HCT116 (cell line): Measurements from ENCODE around the gene AUTS2. TPM values are rescaled to one million over a fixed set of nuclear protein-coding genes. Genes with fewer than 3 reads are reported as not detected.

ENCODE experiments used
- ATAC-seq: fragments of 200-7000 bp; cut with Tn5 transposase; 2 replicates; pipeline ENCODE4 v1.9.1; 2020; ENCODE audit warnings: mild to moderate bottlenecking, moderate library complexity
- BruUV-seq: library from RNA; stranded (reverse); fragments of 400-500 nt; replicated peaks from 2 replicates; lab custom pipeline; 2021; lab: Mats Ljungman, UMichigan
- CTCF ChIA-PET: fragments of 300-600 bp; sonication (Branson Sonifier 250); formaldehyde crosslinking; loops from one replicate; lab custom pipeline; 2021; ENCODE audit warnings: antibody characterized with exemption; lab: Charles Lee
- POLR2A ChIA-PET: fragments of 300-600, 350-600 bp; sonication (Branson Sonifier 250); formaldehyde crosslinking; loops from one replicate; lab custom pipeline; 2021; ENCODE audit warnings: antibody characterized with exemption; lab: Charles Lee
- RAD21 ChIA-PET, 2 experiments: fragments of 300-600 bp; sonication (Branson Sonifier 250); formaldehyde crosslinking; loops; one replicate each; lab custom pipeline; 2023; ENCODE audit warnings: low total read pairs in 2 of 2; ENCODE audit not compliant: uncharacterized antibody in 2 of 2, unreplicated experiment in 2 of 2, low non-redundant PET in 1 of 2; lab: Charles Lee
- DNase-seq: peaks from one replicate; pipeline ENCODE4 v3.0.0-alpha.2; 2010; ENCODE audit warnings: low read depth, low spot score
- H2AFZ ChIP-seq: fragments of 200-600 bp; shearing (Covaris generic), sonication (generic); 2 replicates; pipeline ENCODE4 v1.6.1; 2017; ENCODE audit warnings: low read depth, mixed run types, mixed read lengths, antibody characterized with exemption, low read length; ENCODE audit not compliant: poor library complexity, severe bottlenecking
- H3K27ac ChIP-seq: 2 replicates; pipeline ENCODE4 v1.5.1; 2012; ENCODE audit warnings: low read depth, low read length
- H3K27me3 ChIP-seq: fragments of 200-600 bp; sonication (generic); 2 replicates; pipeline ENCODE4 v1.6.1; 2016; ENCODE audit warnings: mixed run types, low read length, mixed read lengths; ENCODE audit not compliant: insufficient read depth
- H3K36me3 ChIP-seq, 2 experiments: fragments of 200-500 bp in 1 of 2; fragments of 200-600 bp in 1 of 2; sonication (Bioruptor generic) in 1 of 2; sonication (generic) in 1 of 2; 2 replicates each; pipeline versions ENCODE4 v1.5.1 to v1.6.1; 2014 to 2016; ENCODE audit warnings: low read length in 2 of 2, inconsistent platforms in 1 of 2, mixed read lengths in 1 of 2, mixed run types in 1 of 2; ENCODE audit not compliant: insufficient read depth in 2 of 2, control insufficient read depth in 1 of 2
- H3K4me1 ChIP-seq, 2 experiments: fragments of 200-600 bp in 1 of 2; sonication (generic) in 1 of 2; 2 replicates each; pipeline versions ENCODE4 v1.5.1 to v1.6.1; 2012 to 2017; ENCODE audit warnings: low read length in 2 of 2, inconsistent platforms in 1 of 2, mild to moderate bottlenecking in 1 of 2, mixed read lengths in 1 of 2, mixed run types in 1 of 2, moderate library complexity in 1 of 2; ENCODE audit not compliant: insufficient read depth in 2 of 2, control insufficient read depth in 1 of 2
- H3K4me2 ChIP-seq: fragments of 200-600 bp; sonication (generic); 2 replicates; pipeline ENCODE4 v1.6.1; 2017; ENCODE audit warnings: mixed run types, low read length, mixed read lengths
- H3K4me3 ChIP-seq, 2 experiments: fragments of 200-600 bp in 1 of 2; sonication (generic) in 1 of 2; replicated peaks in 1 of 2; 2 replicates each; pipeline ENCODE4 v1.5.1; 2011 to 2016; ENCODE audit warnings: low read length in 2 of 2, control low read depth in 1 of 2, low read depth in 1 of 2, mild to moderate bottlenecking in 1 of 2, mixed read lengths in 1 of 2, mixed run types in 1 of 2
- H3K79me2 ChIP-seq: fragments of 200-600 bp; sonication (generic); 2 replicates; pipeline ENCODE4 v1.6.1; 2017; ENCODE audit warnings: mild to moderate bottlenecking, mixed run types, low read length, moderate library complexity, mixed read lengths; ENCODE audit not compliant: insufficient read depth
- H3K9ac ChIP-seq: fragments of 200-600 bp; sonication (generic); 2 replicates; pipeline ENCODE4 v1.6.1; 2016; ENCODE audit warnings: low read length, mixed read lengths
- H3K9me2 ChIP-seq: fragments of 200-600 bp; sonication (generic), shearing (Covaris generic); 2 replicates; pipeline ENCODE4 v1.6.1; 2017; ENCODE audit warnings: mixed run types, mild to moderate bottlenecking, moderate library complexity; ENCODE audit not compliant: insufficient read depth
- H3K9me3 ChIP-seq, 2 experiments: fragments of 200-500 bp in 1 of 2; fragments of 200-600 bp in 1 of 2; sonication (Bioruptor generic) in 1 of 2; sonication (generic) in 1 of 2; 2 replicates each; pipeline ENCODE4 v1.6.1; 2014 to 2017; ENCODE audit warnings: low read length in 2 of 2, mixed read lengths in 2 of 2, inconsistent platforms in 1 of 2, low read depth in 1 of 2, mild to moderate bottlenecking in 1 of 2, mixed run types in 1 of 2, moderate library complexity in 1 of 2; ENCODE audit not compliant: control insufficient read depth in 1 of 2, insufficient read depth in 1 of 2
- H4K20me1 ChIP-seq: fragments of 200-600 bp; sonication (generic), shearing (Covaris generic); 2 replicates; pipeline ENCODE4 v1.6.1; 2017; ENCODE audit warnings: mixed run types, mild to moderate bottlenecking, moderate library complexity; ENCODE audit not compliant: insufficient read depth
- ATF3 ChIP-seq: IDR thresholded peaks from 2 replicates; pipeline ENCODE4 v1.6.1; 2012
- CBX3 ChIP-seq: IDR thresholded peaks from 2 replicates; pipeline ENCODE4 v1.6.1; 2012; ENCODE audit warnings: low read depth
- CEBPB ChIP-seq: IDR thresholded peaks from 2 replicates; pipeline ENCODE4 v1.6.1; 2012; ENCODE audit warnings: low read depth
- EGR1 ChIP-seq: IDR thresholded peaks from 2 replicates; pipeline ENCODE4 v1.6.1; 2012; ENCODE audit warnings: low read depth
- FOSL1 ChIP-seq: IDR thresholded peaks from 2 replicates; pipeline ENCODE4 v1.6.1; 2012; ENCODE audit warnings: low read depth
- JUND ChIP-seq: IDR thresholded peaks from 2 replicates; pipeline ENCODE4 v1.6.1; 2012
- POLR2A ChIP-seq: IDR thresholded peaks from 2 replicates; pipeline ENCODE4 v1.7.0; 2011; ENCODE audit warnings: borderline replicate concordance; ENCODE audit not compliant: insufficient read depth, insufficient read length; ENCODE audit errors: extremely low read depth
- POLR2AphosphoS5 ChIP-seq: IDR thresholded peaks from 2 replicates; pipeline ENCODE4 v1.6.1; 2011; ENCODE audit warnings: mild to moderate bottlenecking, low read depth, low read length, moderate library complexity
- RAD21 ChIP-seq: IDR thresholded peaks from 2 replicates; pipeline ENCODE4 v1.6.1; 2012; ENCODE audit warnings: low read depth, mild to moderate bottlenecking
- SRF ChIP-seq: IDR thresholded peaks from 2 replicates; pipeline ENCODE4 v1.6.1; 2012; ENCODE audit warnings: low read depth
- ZFX ChIP-seq: fragments of 450-650 bp; IDR thresholded peaks from 2 replicates; pipeline ENCODE4 v1.6.1; 2017
- ZNF274 ChIP-seq: fragments of 200-500 bp; sonication (Bioruptor generic); IDR thresholded peaks from 2 replicates; pipeline ENCODE4 v1.6.1; 2014; ENCODE audit warnings: mild to moderate bottlenecking, low read depth, low read length, inconsistent platforms
- intact Hi-C: fragments of 100-400 bp; cut with micrococcal nuclease; formaldehyde crosslinking; loops from 2 replicates; pipeline ENCODE4 v1.10.0; 2022
- total RNA-seq: library from RNA; stranded (reverse); gene quantifications from one replicate; pipeline ENCODE4 v1.2.1, GENCODE V29; 2021; ENCODE audit not compliant: unreplicated experiment
- TF ChIP-seq, protein P1 (sequence below), 3 experiments: fragments of 200-600 bp in 1 of 3; sonication (generic) in 1 of 3; IDR thresholded peaks in 2 of 3; conservative IDR thresholded peaks in 1 of 3; 2 replicates each; pipeline ENCODE4 v1.5.1; 2012 to 2017; ENCODE audit warnings: low read depth in 2 of 3, low read length in 2 of 3, antibody characterized with exemption in 1 of 3, borderline replicate concordance in 1 of 3, control low read depth in 1 of 3, mild to moderate bottlenecking in 1 of 3, mixed read lengths in 1 of 3, mixed run types in 1 of 3, moderate library complexity in 1 of 3; ENCODE audit not compliant: insufficient read depth in 1 of 3
- TF ChIP-seq, protein P2 (sequence below): IDR thresholded peaks from 2 replicates; pipeline ENCODE4 v1.6.1; 2012; ENCODE audit warnings: low read depth

The AUTS2 gene
- total RNA-seq, 1 experiment from 2014 or later: 0.93 TPM

DNA sequence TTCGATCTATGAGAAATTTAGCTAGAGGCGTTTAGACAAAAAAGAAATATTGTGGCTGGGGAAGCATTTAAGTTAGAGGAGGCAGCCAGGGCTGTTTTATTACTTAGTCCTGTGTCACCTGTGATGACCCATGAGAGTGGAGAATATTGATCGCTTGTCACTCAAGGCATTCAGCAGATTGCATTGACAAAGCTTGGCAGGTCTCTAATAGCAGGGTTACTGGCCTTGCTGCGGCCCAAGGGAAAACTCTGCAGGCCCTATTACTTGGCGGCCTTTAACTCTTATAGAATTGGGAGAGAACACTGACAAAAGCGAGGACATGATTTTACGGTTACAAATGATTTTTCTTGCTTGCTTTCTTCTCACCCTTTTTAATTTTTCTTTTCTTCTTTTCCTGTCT, 473.5 kb downstream of the AUTS2 start:
- no peaks in the 10 kb centered on the region for H3K36me3 ChIP-seq
- BruUV-seq: no TSS peak
- no peaks in the 10 kb centered on the region for H3K79me2 ChIP-seq
- H3K9me3 ChIP-seq: peaks cover 0 to 19% of the 10 kb centered on the region in 2 experiments; a peak in 2 of 4 replicates
- DNase-seq (no peak), ATAC-seq (no peak)
- CTCF ChIA-PET: no interaction called here
- H3K4me1 ChIP-seq: no peaks in the 10 kb centered on the region
- POLR2A ChIA-PET: no interaction called here
- H3K27me3 ChIP-seq: no peaks in the 10 kb centered on the region
- no peak overlapping the region for H3K9ac ChIP-seq
- no peak overlapping the region for H3K4me2 ChIP-seq
- TF ChIP-seq FOSL1: no peak
- no peak for TF ChIP-seq POLR2A
- TF ChIP-seq EGR1: no peak
- no peak for TF ChIP-seq CEBPB
- TF ChIP-seq ZNF274: no peak
- no peak for TF ChIP-seq ATF3
- no peak for TF ChIP-seq POLR2AphosphoS5
- no peak for TF ChIP-seq SRF
- TF ChIP-seq RAD21: no peak
- TF ChIP-seq, protein P1, sequence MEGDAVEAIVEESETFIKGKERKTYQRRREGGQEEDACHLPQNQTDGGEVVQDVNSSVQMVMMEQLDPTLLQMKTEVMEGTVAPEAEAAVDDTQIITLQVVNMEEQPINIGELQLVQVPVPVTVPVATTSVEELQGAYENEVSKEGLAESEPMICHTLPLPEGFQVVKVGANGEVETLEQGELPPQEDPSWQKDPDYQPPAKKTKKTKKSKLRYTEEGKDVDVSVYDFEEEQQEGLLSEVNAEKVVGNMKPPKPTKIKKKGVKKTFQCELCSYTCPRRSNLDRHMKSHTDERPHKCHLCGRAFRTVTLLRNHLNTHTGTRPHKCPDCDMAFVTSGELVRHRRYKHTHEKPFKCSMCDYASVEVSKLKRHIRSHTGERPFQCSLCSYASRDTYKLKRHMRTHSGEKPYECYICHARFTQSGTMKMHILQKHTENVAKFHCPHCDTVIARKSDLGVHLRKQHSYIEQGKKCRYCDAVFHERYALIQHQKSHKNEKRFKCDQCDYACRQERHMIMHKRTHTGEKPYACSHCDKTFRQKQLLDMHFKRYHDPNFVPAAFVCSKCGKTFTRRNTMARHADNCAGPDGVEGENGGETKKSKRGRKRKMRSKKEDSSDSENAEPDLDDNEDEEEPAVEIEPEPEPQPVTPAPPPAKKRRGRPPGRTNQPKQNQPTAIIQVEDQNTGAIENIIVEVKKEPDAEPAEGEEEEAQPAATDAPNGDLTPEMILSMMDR (IDR thresholded peaks at IDR 0.05 in 2 of 3, conservative IDR thresholded peaks at IDR 0.05 in 1 of 3; ENCODE audit: borderline replicate concordance in 1 of 3, insufficient read depth in 1 of 3, low read depth in 2 of 3, low read length in 2 of 3): no peak
- TF ChIP-seq ZFX: no peak
- TF ChIP-seq JUND: no peak
- TF ChIP-seq, protein P2, sequence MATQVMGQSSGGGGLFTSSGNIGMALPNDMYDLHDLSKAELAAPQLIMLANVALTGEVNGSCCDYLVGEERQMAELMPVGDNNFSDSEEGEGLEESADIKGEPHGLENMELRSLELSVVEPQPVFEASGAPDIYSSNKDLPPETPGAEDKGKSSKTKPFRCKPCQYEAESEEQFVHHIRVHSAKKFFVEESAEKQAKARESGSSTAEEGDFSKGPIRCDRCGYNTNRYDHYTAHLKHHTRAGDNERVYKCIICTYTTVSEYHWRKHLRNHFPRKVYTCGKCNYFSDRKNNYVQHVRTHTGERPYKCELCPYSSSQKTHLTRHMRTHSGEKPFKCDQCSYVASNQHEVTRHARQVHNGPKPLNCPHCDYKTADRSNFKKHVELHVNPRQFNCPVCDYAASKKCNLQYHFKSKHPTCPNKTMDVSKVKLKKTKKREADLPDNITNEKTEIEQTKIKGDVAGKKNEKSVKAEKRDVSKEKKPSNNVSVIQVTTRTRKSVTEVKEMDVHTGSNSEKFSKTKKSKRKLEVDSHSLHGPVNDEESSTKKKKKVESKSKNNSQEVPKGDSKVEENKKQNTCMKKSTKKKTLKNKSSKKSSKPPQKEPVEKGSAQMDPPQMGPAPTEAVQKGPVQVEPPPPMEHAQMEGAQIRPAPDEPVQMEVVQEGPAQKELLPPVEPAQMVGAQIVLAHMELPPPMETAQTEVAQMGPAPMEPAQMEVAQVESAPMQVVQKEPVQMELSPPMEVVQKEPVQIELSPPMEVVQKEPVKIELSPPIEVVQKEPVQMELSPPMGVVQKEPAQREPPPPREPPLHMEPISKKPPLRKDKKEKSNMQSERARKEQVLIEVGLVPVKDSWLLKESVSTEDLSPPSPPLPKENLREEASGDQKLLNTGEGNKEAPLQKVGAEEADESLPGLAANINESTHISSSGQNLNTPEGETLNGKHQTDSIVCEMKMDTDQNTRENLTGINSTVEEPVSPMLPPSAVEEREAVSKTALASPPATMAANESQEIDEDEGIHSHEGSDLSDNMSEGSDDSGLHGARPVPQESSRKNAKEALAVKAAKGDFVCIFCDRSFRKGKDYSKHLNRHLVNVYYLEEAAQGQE: no peak
- no peak for TF ChIP-seq CBX3
- H3K9me2 ChIP-seq: no peaks in the 10 kb centered on the region
- H4K20me1 ChIP-seq: no peaks in the 10 kb centered on the region
- intact Hi-C loops: no loop called here
- H2AFZ ChIP-seq: no peak overlapping the region
- RAD21 ChIA-PET: no interaction called here
- H3K27ac ChIP-seq: no peak overlapping the region
- H3K4me3 ChIP-seq: no peak overlapping the region
